PC-3 (cell line): ENCODE measurements around the gene CRYAA. TPM values are rescaled to one million over a fixed set of nuclear protein-coding genes. Genes with fewer than 3 reads are reported as not detected.
"Not testable (repeated sequence)": the region's sequence is repeated elsewhere in the genome, so short reads cannot be mapped to it uniquely, and the experiment has no call there.

Experiments used
- ATAC-seq: fragments of 200-7000 bp; cut with Tn5 transposase; 2 replicates; pipeline ENCODE4 v1.9.1; 2020; ENCODE audit warnings: mild to moderate bottlenecking, moderate library complexity
- BruUV-seq: library from RNA; stranded (reverse); fragments of 400-500 nt; replicated peaks from 2 replicates; lab custom pipeline; 2021; lab: Mats Ljungman, UMichigan
- CTCF ChIA-PET: fragments of 300-600 bp; sonication (Branson Sonifier 250); formaldehyde crosslinking; loops from one replicate; lab custom pipeline; 2022; ENCODE audit warnings: antibody characterized with exemption; lab: Charles Lee
- POLR2A ChIA-PET: fragments of 300-600 bp; sonication (Branson Sonifier 250); formaldehyde crosslinking; loops from one replicate; lab custom pipeline; 2022; ENCODE audit warnings: antibody characterized with exemption; ENCODE audit not compliant: unreplicated experiment; lab: Charles Lee
- DNase-seq: peaks from one replicate; pipeline ENCODE4 v3.0.0-alpha.2; 2015
- H2AFZ ChIP-seq: fragments of 300-600 bp; sonication (generic); 2 replicates; pipeline ENCODE4 v1.6.0; 2016; ENCODE audit warnings: antibody characterized with exemption, low read length
- H3F3A ChIP-seq: fragments of 300-600 bp; sonication (generic); one replicate; pipeline ENCODE4 v1.6.0; 2017; ENCODE audit warnings: antibody characterized with exemption, low read length, control low read depth, mild to moderate bottlenecking; ENCODE audit not compliant: unreplicated experiment
- H3K27ac ChIP-seq: fragments of 300-600 bp; sonication (generic); 2 replicates; pipeline ENCODE4 v1.5.1; 2016; ENCODE audit warnings: mild to moderate bottlenecking, low read length
- H3K27me3 ChIP-seq: fragments of 300-600 bp; sonication (generic); 2 replicates; pipeline ENCODE4 v1.6.1; 2016; ENCODE audit warnings: low read length, mixed read lengths
- H3K36me3 ChIP-seq: fragments of 300-600 bp; sonication (generic); 2 replicates; pipeline ENCODE4 v1.6.1; 2016; ENCODE audit warnings: low read depth, mixed run types, low read length, mixed read lengths
- H3K4me1 ChIP-seq: fragments of 300-600 bp; sonication (generic); 2 replicates; pipeline ENCODE4 v1.5.1; 2016; ENCODE audit warnings: low read length; ENCODE audit not compliant: insufficient read depth
- H3K4me2 ChIP-seq: fragments of 300-600 bp; sonication (generic); 2 replicates; pipeline ENCODE4 v1.6.0; 2016; ENCODE audit warnings: low read length
- H3K4me3 ChIP-seq: fragments of 300-600 bp; sonication (generic); 2 replicates; pipeline ENCODE4 v1.5.1; 2016; ENCODE audit warnings: mild to moderate bottlenecking, low read length, mixed read lengths
- H3K79me2 ChIP-seq: fragments of 300-600 bp; sonication (generic); 2 replicates; pipeline ENCODE4 v1.6.1; 2017; ENCODE audit warnings: low read length, mixed read lengths
- H3K9ac ChIP-seq: fragments of 300-600 bp; sonication (generic); 2 replicates; pipeline ENCODE4 v1.6.0; 2016; ENCODE audit warnings: mild to moderate bottlenecking, low read length
- H3K9me2 ChIP-seq: fragments of 300-600 bp; sonication (generic); replicated peaks from 2 replicates; pipeline ENCODE4 v1.6.1; 2016; ENCODE audit warnings: mixed run types, low read length, mixed read lengths
- H3K9me3 ChIP-seq: fragments of 300-600 bp; sonication (generic); 2 replicates; pipeline ENCODE4 v1.6.1; 2016; ENCODE audit warnings: low read length, mixed read lengths
- H4K20me1 ChIP-seq: fragments of 300-600 bp; sonication (generic); 2 replicates; pipeline ENCODE4 v1.6.1; 2016; ENCODE audit warnings: low read length, mixed read lengths
- intact Hi-C: fragments of 100-400 bp; cut with micrococcal nuclease; formaldehyde crosslinking; loops from 2 replicates; pipeline ENCODE4 v1.9.0; 2023
- total RNA-seq: library from RNA; depleted of rRNA; stranded (reverse); fragments of >200 nt; gene quantifications from 2 replicates; pipeline ENCODE4 v1.2.3, GENCODE V29; 2014

CRYAA gene
- total RNA-seq, 1 experiment from 2014 or later, result not detected

- intact Hi-C loops, POLR2A ChIA-PET, H3K79me2 ChIP-seq, CTCF ChIA-PET, ATAC-seq, H3K4me1 ChIP-seq, H3K9me2 ChIP-seq, H3K27me3 ChIP-seq, DNase-seq, BruUV-seq, H2AFZ ChIP-seq, H4K20me1 ChIP-seq, H3K4me2 ChIP-seq, H3K27ac ChIP-seq, H3K9ac ChIP-seq, H3K4me3 ChIP-seq, H3K36me3 ChIP-seq, H3F3A ChIP-seq, H3K9me3 ChIP-seq: not testable (repeated sequence)
Observed at GRCh38 chr21:43165734-43166133, 3.1 kb upstream of the CRYAA start.

GRCh38 chr21:43169230-43169886 lies 550 bp downstream of the CRYAA start:
- H3F3A ChIP-seq, H3K4me1 ChIP-seq, H3K4me2 ChIP-seq, H3K9ac ChIP-seq, H3K36me3 ChIP-seq, ATAC-seq, H3K79me2 ChIP-seq, CTCF ChIA-PET, POLR2A ChIA-PET, H3K4me3 ChIP-seq, H3K27ac ChIP-seq, intact Hi-C loops, H3K9me2 ChIP-seq, DNase-seq, H4K20me1 ChIP-seq, H3K9me3 ChIP-seq, H2AFZ ChIP-seq, H3K27me3 ChIP-seq, BruUV-seq: not testable (repeated sequence)

GRCh38 chr21:43169891-43170290 lies 1.1 kb downstream of the CRYAA start:
- ATAC-seq, H3K79me2 ChIP-seq, H3K9me2 ChIP-seq, H3K4me2 ChIP-seq, H3K36me3 ChIP-seq, H3K27me3 ChIP-seq, DNase-seq, POLR2A ChIA-PET, BruUV-seq, H3K9ac ChIP-seq, intact Hi-C loops, H3K4me1 ChIP-seq, CTCF ChIA-PET, H3K27ac ChIP-seq, H3F3A ChIP-seq, H2AFZ ChIP-seq, H4K20me1 ChIP-seq, H3K4me3 ChIP-seq, H3K9me3 ChIP-seq: not testable (repeated sequence)

- H3K9me3 ChIP-seq, H3K27ac ChIP-seq, H3K9ac ChIP-seq, DNase-seq, H3K4me2 ChIP-seq, H3K4me3 ChIP-seq, BruUV-seq, CTCF ChIA-PET, H3K79me2 ChIP-seq, H2AFZ ChIP-seq, H3K36me3 ChIP-seq, ATAC-seq, intact Hi-C loops, H3K9me2 ChIP-seq, H3K4me1 ChIP-seq, POLR2A ChIA-PET, H3F3A ChIP-seq, H4K20me1 ChIP-seq, H3K27me3 ChIP-seq: not testable (repeated sequence)
Observed at GRCh38 chr21:43172812-43173211, 4.0 kb downstream of the CRYAA start.

- intact Hi-C loops, H3K9ac ChIP-seq, CTCF ChIA-PET, DNase-seq, POLR2A ChIA-PET, H3K9me2 ChIP-seq, H3K27me3 ChIP-seq, H3K36me3 ChIP-seq, H3K4me1 ChIP-seq, H2AFZ ChIP-seq, H3K4me3 ChIP-seq, H3K9me3 ChIP-seq, H4K20me1 ChIP-seq, H3F3A ChIP-seq, H3K79me2 ChIP-seq, ATAC-seq, H3K4me2 ChIP-seq, BruUV-seq, H3K27ac ChIP-seq: not testable (repeated sequence)
Observed at GRCh38 chr21:43173438-43173837, 4.6 kb downstream of the CRYAA start.

- H3F3A ChIP-seq, H3K36me3 ChIP-seq, H3K9me2 ChIP-seq, BruUV-seq, H3K27me3 ChIP-seq, H3K4me2 ChIP-seq, H3K79me2 ChIP-seq, H3K4me3 ChIP-seq, H3K27ac ChIP-seq, ATAC-seq, H3K4me1 ChIP-seq, H2AFZ ChIP-seq, H3K9me3 ChIP-seq, DNase-seq, H4K20me1 ChIP-seq, H3K9ac ChIP-seq, intact Hi-C loops, POLR2A ChIA-PET, CTCF ChIA-PET: not testable (repeated sequence)
Observed at GRCh38 chr21:43173930-43174329, 5.1 kb downstream of the CRYAA start.

- H3K9me3 ChIP-seq, DNase-seq, H3K4me1 ChIP-seq, intact Hi-C loops, H3K79me2 ChIP-seq, H3K4me3 ChIP-seq, H3K36me3 ChIP-seq, H2AFZ ChIP-seq, POLR2A ChIA-PET, H3F3A ChIP-seq, H3K27ac ChIP-seq, CTCF ChIA-PET, H3K4me2 ChIP-seq, ATAC-seq, H4K20me1 ChIP-seq, H3K27me3 ChIP-seq, BruUV-seq, H3K9me2 ChIP-seq, H3K9ac ChIP-seq: not testable (repeated sequence)
Observed at GRCh38 chr21:43174998-43175397, 6.2 kb downstream of the CRYAA start.
